ENCODE data around the gene NPRL2.

GRCh38 chr3:50336452-50337174 is 14.0 kb downstream of the NPRL2 start:
- TF ChIP-seq CTCF (IDR thresholded peaks at IDR 0.05; ENCODE audit: low read length) (no peak), EZH2 (optimal IDR thresholded peaks at IDR 0.05; ENCODE audit: low read depth, low read length) (no peak), EZH2phosphoT487 (IDR thresholded peaks at IDR 0.05; ENCODE audit: low read length) (no peak)

Measured in MM.1S (cell line).